ENCODE measurements around the gene TENT4B. TPM values are rescaled to one million over a fixed set of nuclear protein-coding genes. Genes with fewer than 3 reads are reported as not detected.

TENT4B gene
- 23.4 TPM for total RNA-seq

GRCh38 chr16:50152807-50153595 is at the start of gene TENT4B:
Gene TENT4B (plus strand): TSS chr16:50153306. CDS start chr16:50153622, 316 bp downstream.

DNA sequence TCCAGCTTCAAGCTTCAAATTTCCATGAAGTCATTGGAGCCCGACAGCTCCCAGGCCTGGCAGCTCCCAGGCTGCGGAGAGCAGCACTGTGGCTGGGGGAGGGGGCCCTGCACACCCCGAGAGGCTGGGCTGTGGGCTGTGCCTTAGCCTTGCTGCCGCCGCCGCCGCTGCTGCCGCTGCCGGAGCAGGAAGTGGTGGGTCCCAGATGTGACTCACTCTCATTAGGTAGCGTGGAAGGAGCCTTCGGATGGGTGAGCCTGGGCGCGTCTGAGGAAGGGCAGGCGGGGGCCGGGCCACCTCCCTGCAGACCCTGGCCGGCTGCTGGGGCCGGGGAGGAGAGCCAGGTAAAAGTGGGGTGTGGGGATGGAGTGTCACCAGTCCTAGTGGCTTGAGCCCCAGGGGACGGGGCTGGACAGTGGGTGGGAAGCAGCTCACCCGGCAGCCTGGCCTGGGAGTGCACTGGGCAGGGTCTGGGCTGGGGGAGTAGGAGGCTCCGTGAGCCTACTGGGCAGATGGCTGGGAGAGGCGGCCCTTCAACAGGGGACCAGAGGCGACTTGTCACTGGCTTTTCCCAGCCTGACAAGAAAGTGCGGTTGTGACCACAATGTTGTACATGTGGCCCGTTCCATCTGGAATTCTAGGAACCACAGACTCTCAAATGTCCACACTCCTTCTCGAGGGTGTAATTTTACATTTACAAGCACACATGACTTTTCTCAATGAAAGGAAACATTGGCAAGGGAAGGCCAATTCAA is 113.4 kb downstream of the TENT4B start, which contains the start of gene ADCY7:
TSS of gene ADCY7 (plus strand) at position 215 of the 755 bp plus-strand sequence. CDS start 21,629 bp downstream, outside the sequence.

Other genes starting within 250 kb of the TENT4B start
- 37.8 TPM for gene CNEP1R1, start 128.1 kb upstream of the TENT4B start, total RNA-seq
- 24.5 TPM for gene HEATR3, start 87.3 kb upstream of the TENT4B start, total RNA-seq
- gene ADCY7, start 113.2 kb downstream of the TENT4B start, total RNA-seq = 24.0 TPM
- gene BRD7, start 215.7 kb downstream of the TENT4B start, total RNA-seq = 61.6 TPM